ENCODE results near the gene HAPLN3.

DNA sequence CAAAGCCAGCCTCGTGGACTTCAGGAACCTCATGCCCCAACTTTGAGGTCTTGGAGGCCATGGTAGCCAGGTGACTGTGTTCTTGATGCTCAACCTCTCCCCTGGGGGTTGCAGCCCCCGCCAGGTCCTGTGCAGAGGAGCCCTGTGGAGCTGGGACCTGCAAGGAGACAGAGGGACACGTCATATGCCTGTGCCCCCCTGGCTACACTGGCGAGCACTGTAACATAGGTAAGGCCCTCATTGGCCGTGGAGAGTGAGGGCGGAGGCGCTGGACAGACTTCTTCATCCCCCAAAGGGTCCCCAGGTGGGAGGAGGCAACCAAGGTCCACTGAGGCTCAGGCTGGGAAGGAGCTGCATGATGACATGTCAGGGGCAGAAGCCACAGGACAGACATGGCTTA is 35.1 kb downstream of the HAPLN3 start:
- no peak for TF ChIP-seq EZH2 (IDR thresholded peaks at IDR 0.05)
- no peak for TF ChIP-seq EZH2phosphoT487 (IDR thresholded peaks at IDR 0.05)
